Stimulated activated naive CD8-positive, alpha-beta T cell treated with anti-CD3 and anti-CD28 coated beads, Interleukin-15, Interleukin-2, amounts not matched to agents 100 ng/mL and 50 ng/mL, for 24 hours (primary cell): ENCODE results near the gene DOC2B.
"Not testable (repeated sequence)": the region's sequence is repeated elsewhere in the genome, so short reads cannot be mapped to it uniquely, and the experiment has no call there.

Source experiments
- H3K27ac Mint-ChIP-seq: one replicate; pipeline ENCODE4 v1.8.0; 2021; ENCODE audit warnings: mild to moderate bottlenecking, mixed read lengths
- H3K27me3 Mint-ChIP-seq: one replicate; pipeline ENCODE4 v1.8.0; 2021; ENCODE audit warnings: mixed read lengths
- H3K36me3 Mint-ChIP-seq: one replicate; pipeline ENCODE4 v1.8.0; 2021; ENCODE audit warnings: low read depth, mixed read lengths
- H3K4me1 Mint-ChIP-seq: one replicate; pipeline ENCODE4 v1.8.0; 2021; ENCODE audit warnings: low read depth, mixed read lengths
- H3K4me3 Mint-ChIP-seq: one replicate; pipeline ENCODE4 v1.8.0; 2021; ENCODE audit warnings: mild to moderate bottlenecking, mixed read lengths
- H3K9me3 Mint-ChIP-seq: one replicate; pipeline ENCODE4 v1.8.0; 2021; ENCODE audit warnings: mixed read lengths

Gene DOC2B

DNA sequence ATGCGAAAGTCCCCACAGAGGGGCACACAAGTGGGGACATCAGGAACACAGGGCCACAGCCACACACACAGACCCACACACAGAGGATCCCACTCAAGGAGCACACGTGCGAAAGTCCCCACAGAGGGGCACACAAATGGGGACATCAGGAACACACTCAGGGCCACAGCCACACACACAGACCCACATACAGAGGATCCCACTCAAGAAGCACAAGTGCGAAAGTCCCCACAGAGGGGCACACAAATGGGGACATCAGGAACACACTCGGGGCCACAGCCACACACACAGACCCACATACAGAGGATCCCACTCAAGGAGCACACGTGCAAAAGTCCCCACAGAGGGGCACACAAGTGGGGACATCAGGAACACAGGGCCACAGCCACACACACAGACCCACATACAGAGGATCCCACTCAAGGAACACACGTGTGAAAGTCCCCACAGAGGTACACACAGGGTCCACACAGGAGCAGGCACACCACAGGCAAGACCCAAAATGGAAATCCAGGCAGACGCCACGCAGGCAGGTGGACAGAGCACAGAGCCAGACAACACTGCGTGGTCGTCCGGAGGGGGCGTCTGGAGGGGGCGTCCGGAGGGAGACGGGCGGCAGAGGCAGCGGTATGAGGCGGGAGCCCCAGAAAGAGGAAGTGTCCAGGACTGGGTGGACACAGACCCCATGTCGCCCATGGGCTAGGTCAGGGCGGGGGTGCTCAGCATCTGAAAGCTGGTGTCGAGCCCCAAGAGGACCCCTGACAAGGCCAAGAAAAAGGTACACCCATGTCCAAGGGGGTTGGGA is 41.8 kb downstream of the DOC2B start:
- H3K9me3 Mint-ChIP-seq, H3K4me1 Mint-ChIP-seq, H3K4me3 Mint-ChIP-seq, H3K36me3 Mint-ChIP-seq, H3K27ac Mint-ChIP-seq, H3K27me3 Mint-ChIP-seq: not testable (repeated sequence)

DNA sequence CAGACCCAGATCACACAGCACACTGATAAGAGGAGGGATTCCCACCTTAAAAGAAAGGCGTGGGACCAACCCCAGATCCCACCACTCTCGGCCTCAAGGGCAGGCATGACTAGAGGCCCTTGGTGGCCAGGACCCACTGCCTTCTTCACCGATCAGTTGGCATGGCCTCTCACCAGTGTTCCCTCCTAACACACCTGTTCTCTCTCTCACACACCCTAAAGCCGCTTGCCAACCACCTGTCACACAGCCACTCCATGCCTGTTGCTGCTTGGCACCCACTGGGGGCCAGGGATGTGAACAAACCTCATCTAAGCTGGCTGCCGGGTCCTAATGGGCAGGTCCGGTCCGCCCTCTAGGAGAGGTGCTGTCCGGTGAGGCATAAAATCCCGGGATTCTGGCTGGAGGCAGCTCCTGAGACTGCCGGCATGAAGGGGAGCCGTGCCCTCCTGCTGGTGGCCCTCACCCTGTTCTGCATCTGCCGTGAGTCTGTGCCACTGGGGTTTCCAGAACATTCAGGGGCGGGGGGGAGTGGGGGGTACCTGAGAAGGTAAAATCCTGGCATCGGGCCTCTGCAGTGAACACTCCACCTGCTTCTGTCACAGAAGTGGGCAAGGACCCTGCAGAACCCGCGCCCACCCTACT is 44.2 kb downstream of the DOC2B start, which contains the start of gene SCGB1C2:
TSS of gene SCGB1C2 (plus strand) at position 404 of the 642 bp plus-strand sequence. CDS start at position 426, 22 bp downstream.
- not testable (repeated sequence) for H3K27ac Mint-ChIP-seq, H3K4me3 Mint-ChIP-seq, H3K4me1 Mint-ChIP-seq, H3K9me3 Mint-ChIP-seq, H3K27me3 Mint-ChIP-seq, H3K36me3 Mint-ChIP-seq

DNA sequence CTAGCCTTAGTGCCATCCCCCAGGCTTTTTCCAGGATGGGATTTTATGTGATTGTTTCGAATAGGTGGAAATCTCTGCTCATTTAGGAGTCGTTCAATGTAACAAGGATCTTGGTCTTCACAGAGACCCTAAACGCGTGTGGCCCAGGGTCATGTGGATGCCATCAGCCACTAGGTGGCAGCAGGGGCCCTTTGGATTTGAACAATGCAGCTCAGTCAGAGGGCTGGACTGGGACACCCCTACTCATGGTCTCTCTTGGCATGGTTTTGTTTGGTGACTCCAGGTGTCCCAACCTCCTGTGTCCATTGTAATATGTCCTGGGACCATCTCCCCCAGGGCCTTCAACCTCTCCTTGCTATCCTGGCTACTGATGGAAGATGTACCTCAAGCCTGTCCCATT is 44.9 kb downstream of the DOC2B start:
- not testable (repeated sequence) for H3K36me3 Mint-ChIP-seq, H3K27ac Mint-ChIP-seq, H3K9me3 Mint-ChIP-seq, H3K4me3 Mint-ChIP-seq, H3K27me3 Mint-ChIP-seq, H3K4me1 Mint-ChIP-seq

DNA sequence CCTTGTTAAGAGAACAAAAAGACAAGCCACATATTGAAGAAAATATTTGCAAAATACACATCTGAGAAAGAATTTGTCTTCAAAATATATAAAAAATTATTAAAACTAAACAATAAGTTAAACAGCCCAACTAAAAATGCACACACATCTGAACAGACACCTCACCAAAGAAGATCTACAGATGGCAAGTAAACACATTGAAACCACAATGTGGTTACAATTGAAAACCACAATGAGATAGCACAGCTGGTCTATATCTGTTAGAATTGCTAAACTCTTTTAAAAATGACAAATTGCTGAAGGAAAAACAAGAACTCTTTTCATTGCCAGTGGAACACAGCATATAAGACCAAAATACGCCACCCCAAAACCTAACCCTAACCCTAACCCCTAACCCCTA is 45.6 kb downstream of the DOC2B start:
- not testable (repeated sequence) for H3K36me3 Mint-ChIP-seq, H3K4me3 Mint-ChIP-seq, H3K4me1 Mint-ChIP-seq, H3K27ac Mint-ChIP-seq, H3K27me3 Mint-ChIP-seq, H3K9me3 Mint-ChIP-seq

DNA sequence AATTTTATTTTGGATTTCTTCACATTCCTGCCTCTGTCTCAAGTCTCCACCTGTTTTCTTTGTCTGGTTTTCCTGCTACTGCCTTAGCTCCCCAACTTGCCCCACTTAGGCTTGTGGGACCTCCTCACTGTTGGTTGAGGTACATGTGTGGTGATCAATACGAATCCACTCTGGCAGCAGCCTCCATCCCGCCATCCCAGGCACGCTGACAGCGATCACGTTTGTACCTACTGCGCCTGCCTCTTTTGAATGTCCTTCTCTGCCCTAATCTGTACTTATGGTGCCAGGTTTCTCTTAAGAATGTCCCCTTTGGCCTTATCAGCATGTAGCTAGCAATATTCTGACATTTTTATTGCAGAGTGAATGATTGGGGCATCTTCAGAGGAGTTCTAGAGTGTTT is 46.4 kb downstream of the DOC2B start:
- H3K9me3 Mint-ChIP-seq, H3K4me3 Mint-ChIP-seq, H3K36me3 Mint-ChIP-seq, H3K27ac Mint-ChIP-seq, H3K4me1 Mint-ChIP-seq, H3K27me3 Mint-ChIP-seq: not testable (repeated sequence)

DNA sequence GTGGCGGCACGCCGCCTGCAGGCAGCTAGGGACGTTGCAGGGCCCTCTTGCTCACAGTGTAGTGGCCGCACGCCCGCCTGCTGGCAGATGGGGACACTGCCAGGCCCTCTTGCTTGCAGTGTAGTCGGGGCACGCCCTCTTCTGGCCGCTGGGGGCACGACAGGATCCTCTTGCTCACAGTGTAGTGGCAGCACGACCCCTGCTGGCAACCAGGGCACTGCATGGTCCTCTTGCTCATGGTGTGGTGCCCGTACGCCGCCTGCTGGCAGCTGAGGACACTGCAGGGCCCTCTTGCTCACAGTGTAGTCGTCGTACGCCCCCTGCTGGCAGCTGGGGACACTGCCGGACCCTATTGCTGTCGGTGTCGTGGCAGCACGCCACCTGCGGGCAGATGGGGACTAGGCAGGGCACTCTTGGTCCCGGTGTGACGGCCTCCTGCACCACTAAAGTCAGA is 47.1 kb downstream of the DOC2B start:
- H3K4me3 Mint-ChIP-seq, H3K27ac Mint-ChIP-seq, H3K4me1 Mint-ChIP-seq, H3K36me3 Mint-ChIP-seq, H3K9me3 Mint-ChIP-seq, H3K27me3 Mint-ChIP-seq: not testable (repeated sequence)

DNA sequence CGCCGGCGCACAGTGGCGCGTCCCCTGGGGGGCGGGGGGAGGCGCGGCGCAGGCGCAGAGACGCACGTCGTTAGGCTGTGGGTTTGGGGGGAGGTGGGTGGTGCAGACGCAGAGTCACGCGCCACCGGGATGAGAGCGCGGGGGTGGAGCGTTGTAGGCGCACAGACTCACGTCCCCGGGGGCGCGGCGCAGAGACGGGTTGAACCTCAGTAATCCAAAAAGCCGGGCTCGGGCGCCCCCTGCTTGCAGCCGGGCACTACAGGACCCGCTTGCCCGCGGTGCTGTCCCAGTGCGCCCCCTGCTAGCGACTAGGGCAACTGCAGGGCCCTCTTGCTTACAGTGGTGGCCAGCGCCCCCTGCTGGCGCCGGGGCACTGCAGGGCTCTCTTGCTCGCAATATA is 47.5 kb downstream of the DOC2B start:
- H3K36me3 Mint-ChIP-seq, H3K4me1 Mint-ChIP-seq, H3K9me3 Mint-ChIP-seq, H3K27me3 Mint-ChIP-seq, H3K4me3 Mint-ChIP-seq, H3K27ac Mint-ChIP-seq: not testable (repeated sequence)

DNA sequence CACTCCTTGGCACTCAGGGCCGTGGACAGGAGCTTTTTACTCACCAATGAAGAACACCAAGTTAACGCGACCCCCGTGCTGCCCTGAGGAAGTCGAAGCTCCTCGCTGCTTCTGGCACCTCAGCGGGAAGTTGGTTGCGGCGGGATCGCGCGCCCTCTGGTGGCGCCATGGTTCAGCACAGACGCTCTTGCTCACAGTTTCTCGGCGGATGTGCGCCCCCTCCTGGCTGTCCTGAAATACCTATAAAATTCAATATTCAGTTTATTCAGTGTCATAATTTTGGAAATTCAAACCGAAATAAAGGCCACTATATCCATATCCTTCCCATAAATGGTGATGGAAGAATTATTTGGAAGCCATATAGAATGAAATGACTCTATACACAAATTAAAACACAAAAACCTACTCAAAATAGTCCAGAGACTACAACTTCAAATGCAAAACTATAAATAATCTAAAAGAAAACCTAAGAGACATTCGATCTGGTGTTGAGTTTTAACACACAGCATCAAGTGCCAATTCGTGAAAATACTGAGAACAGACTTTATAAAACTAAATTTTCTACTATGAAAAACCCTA is 63.0 kb downstream of the DOC2B start:
- not testable (repeated sequence) for H3K4me1 Mint-ChIP-seq, H3K9me3 Mint-ChIP-seq, H3K4me3 Mint-ChIP-seq, H3K36me3 Mint-ChIP-seq, H3K27me3 Mint-ChIP-seq, H3K27ac Mint-ChIP-seq

DNA sequence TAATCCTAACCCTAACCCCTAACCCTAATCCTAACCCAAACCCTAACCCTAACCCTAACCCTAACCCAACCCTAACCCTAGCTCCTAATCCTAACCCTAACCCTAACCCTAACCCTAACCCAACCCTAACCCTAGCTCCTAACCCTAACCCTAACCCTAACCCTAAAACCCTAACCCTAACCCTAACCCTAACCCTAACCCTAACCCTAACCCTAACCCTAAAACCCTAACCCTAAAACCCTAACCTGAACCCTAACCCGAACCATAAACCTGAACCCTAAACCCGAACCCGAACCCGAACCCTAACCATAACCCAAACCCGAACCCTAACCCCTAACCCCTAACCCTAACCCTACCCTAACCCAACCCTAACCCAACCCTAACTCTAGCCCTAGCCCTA is 68.3 kb downstream of the DOC2B start:
- not testable (repeated sequence) for H3K4me1 Mint-ChIP-seq, H3K27ac Mint-ChIP-seq, H3K36me3 Mint-ChIP-seq, H3K27me3 Mint-ChIP-seq, H3K9me3 Mint-ChIP-seq, H3K4me3 Mint-ChIP-seq
